Ishikawa (cell line): Measurements from ENCODE around the gene FASN.

Experiments
- CEBPB ChIP-seq: IDR thresholded peaks from 2 replicates; pipeline ENCODE4 v1.6.1; 2012
- CREB1 ChIP-seq: IDR thresholded peaks from 2 replicates; pipeline ENCODE4 v1.6.1; 2012; ENCODE audit warnings: low read depth
- EGR1 ChIP-seq: IDR thresholded peaks from 2 replicates; pipeline ENCODE4 v1.6.1; 2012
- EP300 ChIP-seq: IDR thresholded peaks from 2 replicates; pipeline ENCODE4 v1.6.1; 2012; ENCODE audit warnings: borderline replicate concordance
- FOXM1 ChIP-seq: IDR thresholded peaks from 2 replicates; pipeline ENCODE4 v1.6.1; 2012; ENCODE audit warnings: low read depth, borderline replicate concordance
- MAX ChIP-seq: IDR thresholded peaks from 2 replicates; pipeline ENCODE4 v1.6.1; 2012
- NFIC ChIP-seq: IDR thresholded peaks from 2 replicates; pipeline ENCODE4 v1.6.1; 2012
- RAD21 ChIP-seq: IDR thresholded peaks from 2 replicates; pipeline ENCODE4 v1.6.1; 2012; ENCODE audit warnings: low read depth
- TAF1 ChIP-seq: IDR thresholded peaks from 2 replicates; pipeline ENCODE4 v1.6.1; 2012; ENCODE audit warnings: low read depth, mild to moderate bottlenecking
- TCF12 ChIP-seq: IDR thresholded peaks from 2 replicates; pipeline ENCODE4 v1.6.1; 2012; ENCODE audit warnings: low read depth
- TEAD4 ChIP-seq: IDR thresholded peaks from 2 replicates; pipeline ENCODE4 v1.6.1; 2012
- YY1 ChIP-seq: IDR thresholded peaks from 2 replicates; pipeline ENCODE4 v1.6.1; 2012; ENCODE audit warnings: low read depth
- TF ChIP-seq, protein P1 (sequence below): IDR thresholded peaks from 2 replicates; pipeline ENCODE4 v1.6.1; 2012; ENCODE audit warnings: low read depth, mild to moderate bottlenecking
- TF ChIP-seq, protein P2 (sequence below): IDR thresholded peaks from 2 replicates; pipeline ENCODE4 v1.6.1; 2012

- no peak for TF ChIP-seq TCF12
- TF ChIP-seq EGR1 = no peak
- TF ChIP-seq CEBPB = no peak
- no peak for TF ChIP-seq EP300
- TF ChIP-seq, protein P1, sequence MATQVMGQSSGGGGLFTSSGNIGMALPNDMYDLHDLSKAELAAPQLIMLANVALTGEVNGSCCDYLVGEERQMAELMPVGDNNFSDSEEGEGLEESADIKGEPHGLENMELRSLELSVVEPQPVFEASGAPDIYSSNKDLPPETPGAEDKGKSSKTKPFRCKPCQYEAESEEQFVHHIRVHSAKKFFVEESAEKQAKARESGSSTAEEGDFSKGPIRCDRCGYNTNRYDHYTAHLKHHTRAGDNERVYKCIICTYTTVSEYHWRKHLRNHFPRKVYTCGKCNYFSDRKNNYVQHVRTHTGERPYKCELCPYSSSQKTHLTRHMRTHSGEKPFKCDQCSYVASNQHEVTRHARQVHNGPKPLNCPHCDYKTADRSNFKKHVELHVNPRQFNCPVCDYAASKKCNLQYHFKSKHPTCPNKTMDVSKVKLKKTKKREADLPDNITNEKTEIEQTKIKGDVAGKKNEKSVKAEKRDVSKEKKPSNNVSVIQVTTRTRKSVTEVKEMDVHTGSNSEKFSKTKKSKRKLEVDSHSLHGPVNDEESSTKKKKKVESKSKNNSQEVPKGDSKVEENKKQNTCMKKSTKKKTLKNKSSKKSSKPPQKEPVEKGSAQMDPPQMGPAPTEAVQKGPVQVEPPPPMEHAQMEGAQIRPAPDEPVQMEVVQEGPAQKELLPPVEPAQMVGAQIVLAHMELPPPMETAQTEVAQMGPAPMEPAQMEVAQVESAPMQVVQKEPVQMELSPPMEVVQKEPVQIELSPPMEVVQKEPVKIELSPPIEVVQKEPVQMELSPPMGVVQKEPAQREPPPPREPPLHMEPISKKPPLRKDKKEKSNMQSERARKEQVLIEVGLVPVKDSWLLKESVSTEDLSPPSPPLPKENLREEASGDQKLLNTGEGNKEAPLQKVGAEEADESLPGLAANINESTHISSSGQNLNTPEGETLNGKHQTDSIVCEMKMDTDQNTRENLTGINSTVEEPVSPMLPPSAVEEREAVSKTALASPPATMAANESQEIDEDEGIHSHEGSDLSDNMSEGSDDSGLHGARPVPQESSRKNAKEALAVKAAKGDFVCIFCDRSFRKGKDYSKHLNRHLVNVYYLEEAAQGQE = no peak
- no peak for TF ChIP-seq RAD21
- TF ChIP-seq NFIC = no peak
- no peak for TF ChIP-seq FOXM1
- no peak for TF ChIP-seq MAX
- no peak for TF ChIP-seq CREB1
- TF ChIP-seq YY1 = no peak
- TF ChIP-seq TEAD4 = no peak
- TF ChIP-seq, protein P2, sequence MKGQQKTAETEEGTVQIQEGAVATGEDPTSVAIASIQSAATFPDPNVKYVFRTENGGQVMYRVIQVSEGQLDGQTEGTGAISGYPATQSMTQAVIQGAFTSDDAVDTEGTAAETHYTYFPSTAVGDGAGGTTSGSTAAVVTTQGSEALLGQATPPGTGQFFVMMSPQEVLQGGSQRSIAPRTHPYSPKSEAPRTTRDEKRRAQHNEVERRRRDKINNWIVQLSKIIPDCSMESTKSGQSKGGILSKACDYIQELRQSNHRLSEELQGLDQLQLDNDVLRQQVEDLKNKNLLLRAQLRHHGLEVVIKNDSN = no peak
- TF ChIP-seq TAF1 = no peak
Observed at GRCh38 chr17:82033359-82034085, 64.5 kb downstream of the FASN start.
